Hematopoietic multipotent progenitor cell treated with erythropoietin and hydrocortisone succinate and interleukin-3 and kit ligand, for 4 days (in vitro differentiated cells): ENCODE data around the gene ASPDH.

Experiments used
- DNase-seq: peaks from one replicate; pipeline ENCODE4 v3.0.0-alpha.2; 2015

ASPDH gene

DNA sequence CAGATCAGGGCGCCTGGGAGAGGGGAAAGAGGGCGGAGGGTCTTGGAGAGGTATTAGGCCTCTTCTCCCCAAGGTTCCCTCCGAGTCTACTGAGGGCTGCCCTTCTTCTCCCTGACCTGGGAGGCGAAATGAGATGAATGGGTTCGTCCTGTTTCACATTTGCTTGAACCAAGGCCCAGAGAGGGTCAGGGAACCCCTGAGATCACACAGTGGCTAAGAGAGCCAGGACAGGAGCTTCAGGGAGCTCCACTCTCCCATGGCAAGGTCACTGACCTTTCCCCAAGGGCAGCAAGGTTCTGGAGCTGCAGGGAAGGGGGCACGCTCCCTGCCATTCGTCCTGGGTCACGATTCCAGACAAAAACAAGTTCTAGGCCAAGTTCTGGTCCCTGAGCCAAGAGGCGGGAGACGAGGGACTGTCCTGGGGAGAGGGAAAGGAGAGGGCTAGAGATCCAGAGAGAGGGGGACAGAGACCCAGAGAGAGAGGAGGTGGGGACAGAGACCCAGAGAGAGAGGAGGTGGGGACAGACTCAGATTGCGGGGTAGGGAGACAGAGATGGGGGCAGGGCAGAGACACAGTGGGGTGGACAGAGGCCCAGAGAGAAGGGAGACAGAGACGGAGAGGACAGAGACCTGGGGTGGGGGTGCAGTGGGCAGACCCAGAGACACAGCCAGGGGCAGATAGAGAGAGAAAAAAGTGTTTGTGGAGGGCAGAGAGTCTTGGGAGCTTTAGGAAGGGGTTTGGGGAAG, 541 bp downstream of the ASPDH start:
- DNase-seq, result no peak

DNA sequence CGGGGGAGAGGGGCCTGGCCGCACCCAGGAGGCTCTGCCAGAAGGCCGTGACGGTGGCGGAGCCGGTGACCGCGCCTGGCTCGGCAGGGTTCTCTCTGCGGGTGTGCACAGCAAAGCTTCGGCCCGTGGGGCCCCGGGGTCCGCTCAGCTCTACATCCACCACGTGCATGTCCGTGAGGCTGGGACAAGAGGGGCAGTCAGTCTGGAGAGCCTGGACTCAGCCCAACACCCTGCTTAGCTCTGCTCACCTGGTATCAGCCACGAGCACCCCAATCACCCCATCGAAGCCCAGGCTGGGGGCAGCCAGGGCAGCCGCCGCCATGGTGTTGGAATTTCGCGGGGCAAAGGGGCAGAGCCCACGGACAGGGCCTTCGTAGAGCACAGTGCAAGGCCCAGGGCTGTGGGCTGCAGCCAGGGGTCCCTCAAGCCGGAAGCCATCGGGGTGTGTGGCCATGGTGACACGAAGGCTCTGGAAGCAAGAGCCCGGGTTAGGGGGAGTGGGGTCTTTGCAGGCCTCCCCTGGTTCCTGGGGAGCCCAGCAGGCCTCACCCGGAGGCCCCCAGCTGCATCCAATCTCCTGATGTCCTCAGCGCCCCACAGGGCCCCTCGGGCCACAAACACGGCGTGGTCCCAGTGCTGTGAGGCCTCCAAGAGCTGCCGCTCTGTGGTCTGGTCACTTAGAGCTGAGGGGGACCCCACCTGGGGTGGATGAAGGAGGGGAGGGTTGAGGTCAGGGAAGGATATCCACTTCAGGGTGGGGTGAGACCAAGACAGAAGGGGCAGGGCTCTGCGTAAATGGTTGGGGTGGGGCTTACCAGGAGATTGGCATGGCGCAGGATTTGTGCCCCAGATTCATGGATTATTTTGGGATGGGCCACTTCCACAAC, 1.4 kb downstream of the ASPDH start:
- DNase-seq, result no peak

GRCh38 chr19:50511069-50511822, 2.5 kb downstream of the ASPDH start, which contains the start of gene JOSD2:
Gene JOSD2 (minus strand): TSS chr19:50511191. CDS start chr19:50510431, 760 bp downstream.
- DNase-seq, result peak; percentile 100

- DNase-seq, result no peak
Observed at GRCh38 chr19:50510700-50511068, 3.0 kb downstream of the ASPDH start.

DNA sequence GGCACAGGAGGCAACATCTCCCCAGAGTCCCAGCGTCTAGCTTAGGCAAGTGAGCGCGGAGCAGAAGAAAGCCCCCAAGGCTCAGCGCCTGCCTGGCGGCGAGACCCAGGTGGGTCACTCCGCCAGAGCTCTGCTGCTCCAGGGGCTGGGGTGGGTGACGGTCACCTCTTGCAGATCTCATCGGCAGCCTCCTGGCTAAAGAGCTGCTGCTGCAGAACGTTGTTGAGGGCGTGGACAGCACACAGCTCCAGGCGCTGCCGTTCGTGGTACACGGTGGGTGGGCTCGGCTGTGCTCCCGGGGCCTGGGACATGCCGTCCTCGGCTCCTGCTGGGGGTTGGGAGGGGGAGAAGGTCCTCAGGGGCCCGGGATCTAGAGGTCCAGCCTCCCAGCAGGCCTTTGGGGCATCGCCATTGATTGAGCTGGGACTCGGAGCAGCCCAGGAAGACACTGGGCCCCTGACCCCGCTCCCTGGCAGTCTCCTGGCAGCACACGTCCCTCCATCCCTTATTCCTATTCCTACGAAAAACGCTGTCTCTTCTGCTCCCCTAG, 3.5 kb downstream of the ASPDH start:
- no peak for DNase-seq

- DNase-seq, result peak; percentile 22
Observed at GRCh38 chr19:50509366-50509765, 4.3 kb downstream of the ASPDH start.

- no peak for DNase-seq
Observed at GRCh38 chr19:50508843-50509190, 4.9 kb downstream of the ASPDH start.

GRCh38 chr19:50507376-50507775, 6.3 kb downstream of the ASPDH start:
- DNase-seq, result no peak

DNA sequence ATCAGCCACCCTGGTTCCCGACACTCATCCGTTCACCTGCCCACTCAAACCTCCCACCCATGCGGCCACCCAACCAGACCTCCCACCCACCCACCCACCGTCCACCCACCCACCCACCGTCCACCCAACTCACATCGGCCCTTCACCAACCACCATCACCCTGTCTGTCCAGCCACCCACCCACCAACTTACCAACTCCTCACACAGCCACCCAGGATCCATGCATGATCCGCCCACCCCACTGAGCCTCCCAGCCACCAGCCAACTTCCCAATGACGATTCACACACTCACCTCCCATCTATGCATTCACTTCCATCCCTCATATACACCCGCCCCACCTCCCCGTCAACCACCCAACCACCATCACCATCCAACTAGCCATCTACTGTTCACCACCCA, 7.0 kb downstream of the ASPDH start:
- DNase-seq, result no peak

DNA sequence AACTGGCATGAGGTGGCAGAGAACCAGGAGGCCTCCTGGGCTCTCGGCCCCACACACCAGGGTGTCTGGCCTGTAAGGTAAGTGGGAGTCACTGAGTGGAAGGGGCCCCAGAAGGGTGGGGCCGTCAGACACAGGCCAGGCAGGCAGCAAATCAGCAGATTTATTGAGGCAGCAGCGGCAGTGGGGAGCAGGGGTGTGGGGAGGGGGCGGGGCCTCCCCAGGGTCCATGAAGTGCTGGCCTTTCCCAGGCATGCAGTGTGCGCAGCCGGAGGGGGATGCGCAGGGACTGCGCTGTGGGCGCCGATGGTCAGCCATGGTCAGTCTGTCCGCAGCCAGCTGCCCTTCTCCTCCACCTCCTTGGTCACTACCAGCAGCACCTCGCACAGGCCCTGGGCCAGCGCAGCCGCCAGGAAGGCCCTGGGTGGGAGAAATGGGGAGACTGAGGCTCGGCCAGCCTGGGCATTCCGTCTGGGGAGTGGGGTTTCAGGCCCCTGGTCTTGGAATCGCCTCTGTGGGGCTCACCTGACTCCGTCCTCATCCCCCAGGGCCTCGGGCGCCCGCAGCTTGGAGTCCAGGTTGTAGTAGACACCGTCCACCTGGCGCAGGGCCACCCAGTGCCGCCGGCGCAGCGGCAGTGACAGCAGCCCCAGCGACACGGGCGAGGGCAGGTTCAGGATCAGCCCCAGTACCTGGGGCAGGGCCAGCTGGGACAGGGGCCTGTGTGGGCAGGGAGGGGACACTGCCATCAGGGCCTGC, 7.7 kb downstream of the ASPDH start:
- no peak for DNase-seq

GRCh38 chr19:50501568-50502475, 11.9 kb downstream of the ASPDH start:
- DNase-seq, result no peak

- DNase-seq, result no peak
Observed at GRCh38 chr19:50501186-50501567, 12.5 kb downstream of the ASPDH start.

DNA sequence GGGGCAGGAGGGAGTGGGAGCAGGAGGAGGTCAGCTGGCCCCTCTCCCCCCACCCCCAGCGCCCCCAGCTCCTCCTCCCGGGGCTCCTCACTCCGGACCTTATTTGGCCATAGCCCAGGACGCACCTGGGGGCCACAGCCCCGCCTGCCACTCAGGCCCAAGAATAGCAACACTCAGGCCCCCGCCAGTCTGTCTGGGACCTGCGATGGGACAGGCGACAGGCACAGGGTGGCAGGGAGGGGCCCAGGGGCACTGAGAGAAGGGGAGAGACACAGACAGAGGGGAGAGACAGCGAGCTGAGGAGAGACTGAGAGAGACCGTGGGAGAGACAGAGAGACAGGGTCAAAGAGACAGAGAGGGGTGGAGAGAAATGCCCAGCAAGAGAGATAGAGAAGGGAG, 13.0 kb downstream of the ASPDH start:
- DNase-seq, result no peak

DNA sequence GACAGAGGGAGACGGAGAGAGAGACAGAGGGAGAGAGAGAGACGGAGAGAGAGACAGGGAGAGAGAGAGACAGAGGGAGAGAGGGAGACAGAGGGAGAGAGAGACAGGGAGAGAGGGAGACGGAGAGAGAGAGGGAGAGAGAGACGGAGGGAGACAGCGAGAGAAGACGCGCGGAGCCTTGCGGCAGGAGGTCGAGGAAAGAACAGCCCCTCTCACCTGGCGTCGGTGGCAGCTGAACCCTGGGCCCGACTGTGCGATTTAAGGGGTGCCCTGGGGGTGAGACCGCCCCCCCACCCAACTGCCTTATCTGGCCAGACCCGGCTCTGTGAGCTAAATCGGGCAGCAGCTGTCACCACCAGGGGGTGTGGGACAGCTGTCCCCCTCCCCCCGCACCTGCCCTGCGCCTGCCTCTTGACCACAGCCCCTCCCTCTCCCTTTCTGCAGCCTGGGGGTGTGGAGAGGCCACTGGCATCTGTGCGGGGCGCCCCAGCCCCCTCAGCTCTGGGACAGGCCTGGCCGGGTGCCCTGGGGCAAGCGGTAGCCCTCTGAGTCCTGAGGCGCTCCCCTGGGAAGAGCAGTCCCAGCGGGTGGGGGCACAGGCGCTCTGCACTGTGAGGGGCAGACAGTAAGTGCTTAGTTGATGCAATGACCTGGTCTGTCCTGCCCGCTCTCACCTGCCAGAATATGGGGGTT, 13.5 kb downstream of the ASPDH start:
- peak; percentile 51 for DNase-seq

DNA sequence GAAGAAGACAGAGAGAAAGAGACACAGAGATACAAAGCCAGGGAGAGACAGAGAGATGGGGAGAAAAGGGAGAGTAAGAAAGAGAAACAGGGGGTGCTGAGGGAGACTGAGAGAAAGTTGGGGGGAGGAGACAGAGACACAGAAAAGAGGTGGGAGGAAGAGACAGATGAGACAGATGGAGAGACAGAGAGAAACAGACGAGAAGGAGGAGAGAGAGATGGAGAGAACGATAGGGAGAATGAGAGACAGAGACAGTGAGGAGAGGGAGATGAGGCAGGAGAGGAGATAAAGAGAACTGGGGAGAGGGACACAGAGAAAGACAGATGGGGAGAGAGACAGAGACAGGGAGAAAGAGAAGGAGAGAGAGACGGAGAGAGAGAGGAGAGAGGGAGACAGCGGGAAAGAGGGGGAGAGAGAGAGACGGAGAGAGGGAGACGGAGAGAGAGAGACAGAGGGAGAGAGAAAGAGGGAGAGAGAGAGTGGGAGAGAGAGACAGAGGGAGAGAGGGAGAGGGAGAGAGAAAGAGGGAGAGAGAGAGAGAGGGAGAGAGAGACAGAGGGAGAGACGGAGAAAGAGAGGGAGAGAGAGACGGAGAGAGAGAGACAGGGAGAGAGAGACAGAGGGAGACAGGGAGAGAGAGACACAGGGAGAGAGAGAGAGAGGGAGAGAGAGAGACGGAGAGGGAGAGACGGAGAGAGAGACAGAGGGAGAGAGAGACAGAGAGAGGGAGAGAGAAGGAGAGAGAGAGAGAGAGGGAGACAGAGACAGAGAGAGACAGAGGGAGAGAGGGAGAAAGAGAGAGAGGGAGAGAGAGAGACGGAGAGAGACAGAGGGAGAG, 15.3 kb downstream of the ASPDH start:
- DNase-seq, result no peak

DNA sequence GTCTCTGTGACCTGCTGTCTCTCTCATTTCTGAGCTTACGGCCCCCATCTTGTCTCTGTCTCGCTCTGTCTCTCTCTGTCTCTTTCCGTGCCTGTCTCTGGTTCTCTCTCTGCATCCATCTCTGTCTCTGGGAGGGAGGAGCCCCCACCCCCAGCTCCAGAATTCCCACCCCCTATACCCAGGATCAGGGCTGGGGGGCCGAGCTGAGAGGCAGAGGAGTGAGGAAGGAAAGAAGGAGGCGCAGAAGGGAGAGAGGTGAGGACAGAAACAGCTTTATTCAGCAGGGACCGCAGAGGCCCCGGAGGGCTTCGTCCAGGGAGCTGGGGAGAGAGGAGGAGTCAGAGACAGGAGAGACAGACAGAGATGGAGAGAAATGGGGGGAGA, 16.7 kb downstream of the ASPDH start:
- no peak for DNase-seq

DNA sequence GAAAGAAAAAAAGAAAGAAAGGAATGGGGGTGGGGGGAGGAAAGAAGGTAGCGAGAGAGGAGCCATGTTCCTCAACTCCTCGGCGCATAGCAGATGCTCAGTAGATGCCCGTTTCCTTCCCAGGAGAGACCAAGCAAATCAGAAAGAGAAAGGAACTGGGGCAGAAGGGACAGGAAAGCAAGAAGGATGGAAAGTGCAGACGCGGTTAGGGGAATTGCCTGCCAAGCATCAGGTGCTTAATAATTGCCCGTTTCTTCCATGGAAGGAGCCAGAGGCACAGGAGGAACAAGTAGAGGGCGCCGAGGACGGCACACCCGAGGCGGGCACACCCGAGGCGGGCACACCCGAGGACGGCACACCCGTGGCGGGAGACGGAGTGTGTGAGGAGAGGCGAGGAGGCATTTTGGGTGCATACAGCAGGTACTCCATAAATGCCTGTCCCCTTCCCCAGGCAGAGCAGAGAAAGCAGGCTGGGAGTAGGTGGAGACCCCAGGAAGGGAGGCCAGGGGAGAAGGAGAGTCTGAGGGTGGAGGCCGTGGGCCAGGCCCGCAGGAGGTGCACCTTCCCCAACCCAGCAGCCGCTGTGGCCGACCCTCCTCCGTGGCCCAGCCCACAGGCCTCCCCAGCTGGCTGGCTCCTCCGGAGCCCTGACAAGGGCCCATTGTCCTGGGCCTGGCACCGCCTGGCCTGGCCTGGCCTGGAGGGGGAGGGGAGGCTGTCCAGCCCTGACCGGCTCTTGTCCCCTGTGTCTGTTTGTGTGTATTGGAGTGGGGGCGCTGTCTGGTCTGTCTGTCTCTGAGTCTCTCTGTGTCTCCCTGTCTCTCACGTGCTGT, 17.3 kb downstream of the ASPDH start:
- peak; percentile 33 for DNase-seq

GRCh38 chr19:50495020-50495531, 18.6 kb downstream of the ASPDH start:
- DNase-seq, result no peak
